ENCODE data around the gene MAP4K5. TPM values are rescaled to one million over a fixed set of nuclear protein-coding genes. Genes with fewer than 3 reads are reported as not detected.

The MAP4K5 gene
- total and polyA plus RNA-seq, 2 of the 13 experiments (the other 11 are each of a cell fraction or from before 2014, with no cell fraction given), result 12.7 to 23.9 TPM

DNA sequence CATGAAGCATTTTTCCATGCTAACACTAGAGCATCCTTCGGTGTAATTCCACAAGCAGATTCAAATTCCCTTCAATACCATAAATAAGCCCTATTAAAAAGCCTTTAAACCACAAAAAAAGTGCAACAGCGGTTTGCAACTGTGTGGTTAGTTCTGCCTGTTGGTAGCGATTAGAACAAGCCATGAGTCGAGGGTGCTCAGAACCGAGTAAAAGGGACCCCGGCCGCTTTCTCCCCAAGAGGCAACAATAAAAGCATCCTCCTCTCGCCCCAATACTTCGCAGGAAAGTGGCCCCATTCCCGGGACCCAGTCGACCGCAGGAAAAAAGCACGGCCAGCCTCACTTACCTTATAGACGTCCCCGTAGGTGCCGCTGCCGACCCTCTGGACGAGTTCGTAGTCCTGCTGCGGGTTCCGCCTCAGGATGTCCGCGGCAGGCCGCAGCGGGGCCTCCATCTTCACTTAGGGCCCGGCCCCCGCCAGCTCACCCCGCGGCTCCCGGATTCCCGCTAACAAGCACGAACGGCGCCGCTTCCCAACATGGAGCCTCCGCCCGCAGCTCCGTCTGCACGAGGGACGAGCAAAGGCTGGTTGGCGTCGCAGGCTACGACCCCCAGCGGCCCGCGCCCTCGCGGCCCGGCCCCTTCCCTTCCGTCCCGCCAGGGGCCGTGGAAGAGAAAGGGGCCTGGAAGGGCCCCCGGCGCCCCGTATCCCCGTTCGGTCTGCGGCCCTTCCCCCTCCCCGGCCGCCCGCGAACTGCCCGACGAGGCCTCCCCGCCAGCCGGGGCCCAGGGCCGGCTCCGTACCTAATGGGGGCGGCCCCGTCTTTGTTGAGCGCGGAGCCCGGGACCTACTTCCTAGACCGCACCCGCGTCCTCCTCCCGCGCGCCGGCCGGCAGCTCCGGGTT is 521 bp downstream of the MAP4K5 start (continued):
- no peak for TF ChIP-seq MYNN (CRISPR knock-in tag; IDR thresholded peaks at IDR 0.05; ENCODE audit: low read depth)
- 0 out of 2 replicates have a peak, but pooled peaks have one; percentile 16 for TF ChIP-seq ZSCAN29 (CRISPR knock-in tag; conservative IDR thresholded peaks at IDR 0.05)
- TF ChIP-seq ZNF7 (CRISPR knock-in tag; IDR thresholded peaks at IDR 0.05), result no peak
- no peak for TF ChIP-seq ZNF10 (CRISPR knock-in tag; IDR thresholded peaks at IDR 0.05; ENCODE audit: borderline replicate concordance, low read depth)
- peak; percentile 33 for TF ChIP-seq YY1 (IDR thresholded peaks at IDR 0.05; ENCODE audit: insufficient read depth, insufficient replicate concordance, low read depth, low read length)
- peak; percentile 46; the same call in 1 of the 2 replicates for TF ChIP-seq ZNF746 (CRISPR knock-in tag; IDR thresholded peaks at IDR 0.05)
- TF ChIP-seq, protein P1, sequence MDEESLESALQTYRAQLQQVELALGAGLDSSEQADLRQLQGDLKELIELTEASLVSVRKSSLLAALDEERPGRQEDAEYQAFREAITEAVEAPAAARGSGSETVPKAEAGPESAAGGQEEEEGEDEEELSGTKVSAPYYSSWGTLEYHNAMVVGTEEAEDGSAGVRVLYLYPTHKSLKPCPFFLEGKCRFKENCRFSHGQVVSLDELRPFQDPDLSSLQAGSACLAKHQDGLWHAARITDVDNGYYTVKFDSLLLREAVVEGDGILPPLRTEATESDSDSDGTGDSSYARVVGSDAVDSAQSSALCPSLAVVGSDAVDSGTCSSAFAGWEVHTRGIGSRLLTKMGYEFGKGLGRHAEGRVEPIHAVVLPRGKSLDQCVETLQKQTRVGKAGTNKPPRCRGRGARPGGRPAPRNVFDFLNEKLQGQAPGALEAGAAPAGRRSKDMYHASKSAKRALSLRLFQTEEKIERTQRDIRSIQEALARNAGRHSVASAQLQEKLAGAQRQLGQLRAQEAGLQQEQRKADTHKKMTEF (CRISPR knock-in tag; IDR thresholded peaks at IDR 0.05), result peak; percentile 44; the same call in 1 of the 2 replicates
- TF ChIP-seq, protein P2, sequence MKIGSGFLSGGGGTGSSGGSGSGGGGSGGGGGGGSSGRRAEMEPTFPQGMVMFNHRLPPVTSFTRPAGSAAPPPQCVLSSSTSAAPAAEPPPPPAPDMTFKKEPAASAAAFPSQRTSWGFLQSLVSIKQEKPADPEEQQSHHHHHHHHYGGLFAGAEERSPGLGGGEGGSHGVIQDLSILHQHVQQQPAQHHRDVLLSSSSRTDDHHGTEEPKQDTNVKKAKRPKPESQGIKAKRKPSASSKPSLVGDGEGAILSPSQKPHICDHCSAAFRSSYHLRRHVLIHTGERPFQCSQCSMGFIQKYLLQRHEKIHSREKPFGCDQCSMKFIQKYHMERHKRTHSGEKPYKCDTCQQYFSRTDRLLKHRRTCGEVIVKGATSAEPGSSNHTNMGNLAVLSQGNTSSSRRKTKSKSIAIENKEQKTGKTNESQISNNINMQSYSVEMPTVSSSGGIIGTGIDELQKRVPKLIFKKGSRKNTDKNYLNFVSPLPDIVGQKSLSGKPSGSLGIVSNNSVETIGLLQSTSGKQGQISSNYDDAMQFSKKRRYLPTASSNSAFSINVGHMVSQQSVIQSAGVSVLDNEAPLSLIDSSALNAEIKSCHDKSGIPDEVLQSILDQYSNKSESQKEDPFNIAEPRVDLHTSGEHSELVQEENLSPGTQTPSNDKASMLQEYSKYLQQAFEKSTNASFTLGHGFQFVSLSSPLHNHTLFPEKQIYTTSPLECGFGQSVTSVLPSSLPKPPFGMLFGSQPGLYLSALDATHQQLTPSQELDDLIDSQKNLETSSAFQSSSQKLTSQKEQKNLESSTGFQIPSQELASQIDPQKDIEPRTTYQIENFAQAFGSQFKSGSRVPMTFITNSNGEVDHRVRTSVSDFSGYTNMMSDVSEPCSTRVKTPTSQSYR (CRISPR knock-in tag; IDR thresholded peaks at IDR 0.05; ENCODE audit: borderline replicate concordance), result peak; percentile 13; the same call in 1 of the 2 replicates
- peak; percentile 66; the same call in 1 of the 2 replicates for TF ChIP-seq MEIS2 (CRISPR knock-in tag; IDR thresholded peaks at IDR 0.05)
- TF ChIP-seq AGO2 (optimal IDR thresholded peaks at IDR 0.05; ENCODE audit: low read depth, low read length), result peak; percentile 34
- peak; percentile 20; the same call in 1 of the 2 replicates for TF ChIP-seq PHF20 (CRISPR knock-in tag; IDR thresholded peaks at IDR 0.05)
- TF ChIP-seq ZFX (CRISPR knock-in tag; IDR thresholded peaks at IDR 0.05; ENCODE audit: low read depth), result peak; percentile 85
- no peak for TF ChIP-seq ZNF33A (CRISPR knock-in tag; IDR thresholded peaks at IDR 0.05; ENCODE audit: borderline replicate concordance)
- TF ChIP-seq, protein P3, sequence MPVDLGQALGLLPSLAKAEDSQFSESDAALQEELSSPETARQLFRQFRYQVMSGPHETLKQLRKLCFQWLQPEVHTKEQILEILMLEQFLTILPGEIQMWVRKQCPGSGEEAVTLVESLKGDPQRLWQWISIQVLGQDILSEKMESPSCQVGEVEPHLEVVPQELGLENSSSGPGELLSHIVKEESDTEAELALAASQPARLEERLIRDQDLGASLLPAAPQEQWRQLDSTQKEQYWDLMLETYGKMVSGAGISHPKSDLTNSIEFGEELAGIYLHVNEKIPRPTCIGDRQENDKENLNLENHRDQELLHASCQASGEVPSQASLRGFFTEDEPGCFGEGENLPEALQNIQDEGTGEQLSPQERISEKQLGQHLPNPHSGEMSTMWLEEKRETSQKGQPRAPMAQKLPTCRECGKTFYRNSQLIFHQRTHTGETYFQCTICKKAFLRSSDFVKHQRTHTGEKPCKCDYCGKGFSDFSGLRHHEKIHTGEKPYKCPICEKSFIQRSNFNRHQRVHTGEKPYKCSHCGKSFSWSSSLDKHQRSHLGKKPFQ (CRISPR knock-in tag; IDR thresholded peaks at IDR 0.05; ENCODE audit: insufficient replicate concordance), result no peak
- TF ChIP-seq ZNF329 (CRISPR knock-in tag; IDR thresholded peaks at IDR 0.05; ENCODE audit: low read depth), result no peak
- no peak for TF ChIP-seq FOXM1 (CRISPR knock-in tag; IDR thresholded peaks at IDR 0.05)
- TF ChIP-seq ZNF652 (CRISPR knock-in tag; IDR thresholded peaks at IDR 0.05; ENCODE audit: borderline replicate concordance, low read depth), result no peak
- 0 out of 2 replicates have a peak, but pooled peaks have one; percentile 69 for TF ChIP-seq ZNF558 (CRISPR knock-in tag; IDR thresholded peaks at IDR 0.05; ENCODE audit: borderline replicate concordance)
- no peak for TF ChIP-seq PPARG (CRISPR knock-in tag; conservative IDR thresholded peaks at IDR 0.05)
- 0 out of 2 replicates have a peak, but pooled peaks have one; percentile 66 for TF ChIP-seq FLYWCH1 (CRISPR knock-in tag; IDR thresholded peaks at IDR 0.05)
- TF ChIP-seq PHF8 (CRISPR knock-in tag; IDR thresholded peaks at IDR 0.05), result peak; percentile 78
- TF ChIP-seq GPN1 (CRISPR knock-in tag; IDR thresholded peaks at IDR 0.05; ENCODE audit: borderline replicate concordance), result no peak
- 0 out of 2 replicates have a peak, but pooled peaks have one; percentile 48 for TF ChIP-seq KDM4B (CRISPR knock-in tag; IDR thresholded peaks at IDR 0.05)
